ENCODE measurements around the gene PEAK1. TPM values are rescaled to one million over a fixed set of nuclear protein-coding genes. Genes with fewer than 3 reads are reported as not detected.

Gene PEAK1
- total and polyA plus RNA-seq, 10 of the 15 experiments (the other 5 are each of a cell fraction or from before 2014, with no cell fraction given), result 0.62 to 24.2 (median 11.2) TPM

- Histone ChIP-seq H3K27ac (ENCODE audit: control insufficient read depth, insufficient read depth) (no peak overlapping the region), H3K4me3 (no peak overlapping the region), H3K27me3 (replicated peaks in 1 of 2; ENCODE audit: control insufficient read depth in 2 of 2, insufficient read depth in 2 of 2, low read length in 1 of 2) (no peaks in the 10 kb centered on the region), H3K9ac (ENCODE audit: control insufficient read depth, insufficient read depth, low read length) (no peak overlapping the region), H3K4me2 (ENCODE audit: control insufficient read depth, insufficient read depth) (no peak overlapping the region), H3K79me2 (ENCODE audit: control insufficient read depth, insufficient read depth, low read length) (no peaks in the 10 kb centered on the region), H2AFZ (ENCODE audit: control insufficient read depth, low read depth, low read length) (no peak overlapping the region), H3K9me3 (replicated peaks; ENCODE audit: control insufficient read depth, insufficient read depth, low read length) (no peaks in the 10 kb centered on the region), H4K20me1 (ENCODE audit: control insufficient read depth, insufficient read depth) (no peaks in the 10 kb centered on the region), H3K4me1 (ENCODE audit: control insufficient read depth, insufficient read depth, low read length) (no peaks in the 10 kb centered on the region), H3K36me3 (ENCODE audit: control insufficient read depth in 2 of 2, insufficient read depth in 2 of 2, low read length in 1 of 2) (no peaks in the 10 kb centered on the region)
- ChIA-PET POLR2A (no interaction called here), CTCF (no interaction called here), SMC1A (ENCODE audit: uncharacterized antibody, unreplicated experiment) (interaction anchor here (0.6 kb wide), 1 partner anchor 97 kb away, joined by 3 read pairs; no protein-coding TSS in a partner anchor), RAD21 (ENCODE audit: unreplicated experiment) (no interaction called here)
- DNase-seq (ENCODE audit: low read depth, low spot score), result no peak
- WGBS (ENCODE audit: insufficient coverage, insufficient replicate concordance, low lambda C conversion rate, missing lambda C conversion rate), result 92% methylated on average over 1 of the region's 1 CpG
- no peak for ATAC-seq
- in situ Hi-C loops (cut with MboI) (no loop called here), intact Hi-C loops (cut with micrococcal nuclease; ENCODE audit: unreplicated experiment) (no loop called here)
- BruUV-seq (replicated peaks), result no TSS peak
- TF ChIP-seq BRCA1 (IDR thresholded peaks at IDR 0.05; ENCODE audit: low read depth, low read length), result no peak
- TF ChIP-seq KAT2A (conservative IDR thresholded peaks at IDR 0.05; ENCODE audit: control insufficient read depth, low read depth, low read length), result no peak
- TF ChIP-seq NFIC (IDR thresholded peaks at IDR 0.05; ENCODE audit: low read depth, low read length), result no peak
- no peak for TF ChIP-seq ZBTB33 (IDR thresholded peaks at IDR 0.05)
- no peak for TF ChIP-seq IKZF2 (IDR thresholded peaks at IDR 0.05)
- TF ChIP-seq BHLHE40 (IDR thresholded peaks at IDR 0.05; ENCODE audit: borderline replicate concordance in 1 of 2, low read depth in 2 of 2, low read length in 1 of 2), result no peak
- no peak for TF ChIP-seq DPF2 (IDR thresholded peaks at IDR 0.05)
- no peak for TF ChIP-seq RAD21 (IDR thresholded peaks at IDR 0.05; ENCODE audit: insufficient read depth, low read depth, low read length)
- TF ChIP-seq KLF5 (IDR thresholded peaks at IDR 0.05; ENCODE audit: partially characterized antibody), result no peak
- no peak for TF ChIP-seq CHD2 (IDR thresholded peaks at IDR 0.05; ENCODE audit: borderline replicate concordance, low read depth, low read length)
- no peak for TF ChIP-seq TBL1XR1 (IDR thresholded peaks at IDR 0.05; ENCODE audit: low read depth, low read length)
- no peak for TF ChIP-seq ZNF622 (IDR thresholded peaks at IDR 0.05)
- no peak for TF ChIP-seq EZH2 (IDR thresholded peaks at IDR 0.05; ENCODE audit: borderline replicate concordance, control insufficient read depth, low read depth, low read length)
- FAIRE-seq, result no peak
These were observed 126.8 kb downstream of the PEAK1 start for GRCh38 chr15:77292969-77293558.

Measured in GM12878 (cell line).